SIG-M5 treated with dmso at 0.1 percent for 504 hours (cell line): ENCODE data around the gene KARS1.

Experiments used
- DNase-seq: peaks from one replicate; lab custom pipeline; 2025; ENCODE audit not compliant: unreplicated experiment; lab: John Stamatoyannopoulos, UW

Gene KARS1

GRCh38 chr16:75588716-75589115 is 58.7 kb downstream of the KARS1 start:
- no peak for DNase-seq

GRCh38 chr16:75584108-75584507 is 63.4 kb downstream of the KARS1 start:
- no peak for DNase-seq

- no peak for DNase-seq
Measured at GRCh38 chr16:75579281-75579834, 68.1 kb downstream of the KARS1 start.

- no peak for DNase-seq
Measured at GRCh38 chr16:75578725-75579124, 68.7 kb downstream of the KARS1 start.

GRCh38 chr16:75578212-75578611 is 69.3 kb downstream of the KARS1 start:
- no peak for DNase-seq
